ENCODE measurements around the gene ISM2. TPM values are rescaled to one million over a fixed set of nuclear protein-coding genes. Genes with fewer than 3 reads are reported as not detected.

The ISM2 gene
- total and polyA plus RNA-seq, 2 donors (not counting 1 experiment from before 2014, with no cell fraction given), result 0.30 TPM; not detected in 1

GRCh38 chr14:77438596-77438995 lies 60.0 kb downstream of the ISM2 start:
- H3K9me3 Mint-ChIP-seq (ENCODE audit: insufficient read depth), result no peaks in the 10 kb centered on the region
- Histone ChIP-seq H3K27ac (ENCODE audit: low read length in 2 of 2) (no peak overlapping the region), H3K4me1 (ENCODE audit: control insufficient read depth in 2 of 2, insufficient read depth in 2 of 2, low read length in 2 of 2) (no peaks in the 10 kb centered on the region), H3K9ac (ENCODE audit: low read length) (no peak overlapping the region), H3K27me3 (replicated peaks in 1 of 4; ENCODE audit: control extremely low read depth in 1 of 4, control insufficient read depth in 3 of 4, insufficient read depth in 4 of 4, low read length in 3 of 4) (no peaks in the 10 kb centered on the region), H4K20me1 (ENCODE audit: control insufficient read depth, insufficient read depth, low read length, poor library complexity, severe bottlenecking) (no peaks in the 10 kb centered on the region), H2AFZ (ENCODE audit: insufficient read depth, low read depth, low read length, poor library complexity, severe bottlenecking) (no peak overlapping the region), H3K9me3 (ENCODE audit: control extremely low read depth in 1 of 3, control insufficient read depth in 2 of 3, insufficient read depth in 1 of 3, low read length in 2 of 3) (no peaks in the 10 kb centered on the region), H3K79me2 (ENCODE audit: control insufficient read depth, insufficient read depth, low read length) (no peaks in the 10 kb centered on the region), H3K4me2 (replicated peaks; ENCODE audit: low read depth, low read length, poor library complexity, severe bottlenecking) (no peak overlapping the region), H3K4me3 (ENCODE audit: control extremely low read depth in 1 of 5, extremely low read depth in 1 of 5, insufficient read depth in 1 of 5, low read depth in 2 of 5, low read length in 4 of 5) (no peak overlapping the region), H3K36me3 (replicated peaks in 1 of 2; ENCODE audit: control extremely low read depth in 1 of 2, control insufficient read depth in 1 of 2, extremely low read depth in 1 of 2, insufficient read depth in 2 of 2, low read length in 1 of 2) (peaks cover 0 to 59% of the 10 kb centered on the region in 2 experiments)
- WGBS (ENCODE audit: insufficient coverage), result no CpG with 5 or more reads among the region's 1 CpG
- ChIA-PET POLR2A (no interaction called here), CTCF (interaction anchor here (1.1 kb wide), 1 partner anchor 286 kb away, joined by 3 read pairs; no protein-coding TSS in a partner anchor)
- ATAC-seq (ENCODE audit: low read depth) (no peak), DNase-seq (no peak)
- TF ChIP-seq, protein P1, sequence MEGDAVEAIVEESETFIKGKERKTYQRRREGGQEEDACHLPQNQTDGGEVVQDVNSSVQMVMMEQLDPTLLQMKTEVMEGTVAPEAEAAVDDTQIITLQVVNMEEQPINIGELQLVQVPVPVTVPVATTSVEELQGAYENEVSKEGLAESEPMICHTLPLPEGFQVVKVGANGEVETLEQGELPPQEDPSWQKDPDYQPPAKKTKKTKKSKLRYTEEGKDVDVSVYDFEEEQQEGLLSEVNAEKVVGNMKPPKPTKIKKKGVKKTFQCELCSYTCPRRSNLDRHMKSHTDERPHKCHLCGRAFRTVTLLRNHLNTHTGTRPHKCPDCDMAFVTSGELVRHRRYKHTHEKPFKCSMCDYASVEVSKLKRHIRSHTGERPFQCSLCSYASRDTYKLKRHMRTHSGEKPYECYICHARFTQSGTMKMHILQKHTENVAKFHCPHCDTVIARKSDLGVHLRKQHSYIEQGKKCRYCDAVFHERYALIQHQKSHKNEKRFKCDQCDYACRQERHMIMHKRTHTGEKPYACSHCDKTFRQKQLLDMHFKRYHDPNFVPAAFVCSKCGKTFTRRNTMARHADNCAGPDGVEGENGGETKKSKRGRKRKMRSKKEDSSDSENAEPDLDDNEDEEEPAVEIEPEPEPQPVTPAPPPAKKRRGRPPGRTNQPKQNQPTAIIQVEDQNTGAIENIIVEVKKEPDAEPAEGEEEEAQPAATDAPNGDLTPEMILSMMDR (IDR thresholded peaks at IDR 0.05), result no peak
- intact Hi-C loops (cut with micrococcal nuclease), result no loop called here
- no peaks in the 10 kb centered on the region for H3K4me1 Mint-ChIP-seq
- no peak overlapping the region for H3K4me3 Mint-ChIP-seq
- H3K27me3 Mint-ChIP-seq, result no peaks in the 10 kb centered on the region
- no peak overlapping the region for H3K27ac Mint-ChIP-seq

- no peak overlapping the region for H3K4me3 ChIP-seq (ENCODE audit: control extremely low read depth in 1 of 5, extremely low read depth in 1 of 5, insufficient read depth in 1 of 5, low read depth in 2 of 5, low read length in 4 of 5)
- H3K9ac ChIP-seq (ENCODE audit: low read length), result no peak overlapping the region
- peaks cover 0 to 56% of the 10 kb centered on the region in 2 experiments for H3K36me3 ChIP-seq (replicated peaks in 1 of 2; ENCODE audit: control extremely low read depth in 1 of 2, control insufficient read depth in 1 of 2, extremely low read depth in 1 of 2, insufficient read depth in 2 of 2, low read length in 1 of 2)
- intact Hi-C loops (cut with micrococcal nuclease), result no loop called here
- no peaks in the 10 kb centered on the region for H3K27me3 ChIP-seq (replicated peaks in 1 of 4; ENCODE audit: control extremely low read depth in 1 of 4, control insufficient read depth in 3 of 4, insufficient read depth in 4 of 4, low read length in 3 of 4)
- TF ChIP-seq EZH2 (IDR thresholded peaks at IDR 0.05; ENCODE audit: borderline replicate concordance, insufficient read depth, low read depth, low read length, poor library complexity, severe bottlenecking), result no peak
- TF ChIP-seq, protein P1 (IDR thresholded peaks at IDR 0.05), result no peak
- no peak overlapping the region for H3K27ac Mint-ChIP-seq
- CTCF ChIA-PET, result no interaction called here
- H3K9me3 ChIP-seq (ENCODE audit: control extremely low read depth in 1 of 3, control insufficient read depth in 2 of 3, insufficient read depth in 1 of 3, low read length in 2 of 3), result no peaks in the 10 kb centered on the region
- no peak overlapping the region for H2AFZ ChIP-seq (ENCODE audit: insufficient read depth, low read depth, low read length, poor library complexity, severe bottlenecking)
- no peak overlapping the region for H3K27ac ChIP-seq (ENCODE audit: low read length in 2 of 2)
- no peak overlapping the region for H3K4me2 ChIP-seq (replicated peaks; ENCODE audit: low read depth, low read length, poor library complexity, severe bottlenecking)
- no peak overlapping the region for H3K4me3 Mint-ChIP-seq
- no peaks in the 10 kb centered on the region for H3K9me3 Mint-ChIP-seq (ENCODE audit: insufficient read depth)
- no peaks in the 10 kb centered on the region for H3K4me1 ChIP-seq (ENCODE audit: control insufficient read depth in 2 of 2, insufficient read depth in 2 of 2, low read length in 2 of 2)
- DNase-seq, result no peak
- WGBS (ENCODE audit: insufficient coverage), result no CpG with 5 or more reads among the region's 3 CpGs
- no peaks in the 10 kb centered on the region for H4K20me1 ChIP-seq (ENCODE audit: control insufficient read depth, insufficient read depth, low read length, poor library complexity, severe bottlenecking)
- no peaks in the 10 kb centered on the region for H3K27me3 Mint-ChIP-seq
- no peaks in the 10 kb centered on the region for H3K79me2 ChIP-seq (ENCODE audit: control insufficient read depth, insufficient read depth, low read length)
- POLR2A ChIA-PET, result no interaction called here
- no peak for ATAC-seq (ENCODE audit: low read depth)
- no peaks in the 10 kb centered on the region for H3K4me1 Mint-ChIP-seq
Measured at GRCh38 chr14:77436042-77436441, 62.6 kb downstream of the ISM2 start.
